HCT116 (cell line): ENCODE results near the gene RNF175. TPM values are rescaled to one million over a fixed set of nuclear protein-coding genes. Genes with fewer than 3 reads are reported as not detected.

Source experiments
- ATAC-seq: fragments of 200-7000 bp; cut with Tn5 transposase; 2 replicates; pipeline ENCODE4 v1.9.1; 2020; ENCODE audit warnings: mild to moderate bottlenecking, moderate library complexity
- BruUV-seq: library from RNA; stranded (reverse); fragments of 400-500 nt; replicated peaks from 2 replicates; lab custom pipeline; 2021; lab: Mats Ljungman, UMichigan
- CTCF ChIA-PET: fragments of 300-600 bp; sonication (Branson Sonifier 250); formaldehyde crosslinking; loops from one replicate; lab custom pipeline; 2021; ENCODE audit warnings: antibody characterized with exemption; lab: Charles Lee
- POLR2A ChIA-PET: fragments of 300-600, 350-600 bp; sonication (Branson Sonifier 250); formaldehyde crosslinking; loops from one replicate; lab custom pipeline; 2021; ENCODE audit warnings: antibody characterized with exemption; lab: Charles Lee
- RAD21 ChIA-PET, 2 experiments: fragments of 300-600 bp; sonication (Branson Sonifier 250); formaldehyde crosslinking; loops; one replicate each; lab custom pipeline; 2023; ENCODE audit warnings: low total read pairs in 2 of 2; ENCODE audit not compliant: uncharacterized antibody in 2 of 2, unreplicated experiment in 2 of 2, low non-redundant PET in 1 of 2; lab: Charles Lee
- DNase-seq: peaks from one replicate; pipeline ENCODE4 v3.0.0-alpha.2; 2010; ENCODE audit warnings: low read depth, low spot score
- H2AFZ ChIP-seq: fragments of 200-600 bp; shearing (Covaris generic), sonication (generic); 2 replicates; pipeline ENCODE4 v1.6.1; 2017; ENCODE audit warnings: low read depth, mixed run types, mixed read lengths, antibody characterized with exemption, low read length; ENCODE audit not compliant: poor library complexity, severe bottlenecking
- H3K27ac ChIP-seq: 2 replicates; pipeline ENCODE4 v1.5.1; 2012; ENCODE audit warnings: low read depth, low read length
- H3K27me3 ChIP-seq: fragments of 200-600 bp; sonication (generic); 2 replicates; pipeline ENCODE4 v1.6.1; 2016; ENCODE audit warnings: mixed run types, low read length, mixed read lengths; ENCODE audit not compliant: insufficient read depth
- H3K36me3 ChIP-seq, 2 experiments: fragments of 200-500 bp in 1 of 2; fragments of 200-600 bp in 1 of 2; sonication (Bioruptor generic) in 1 of 2; sonication (generic) in 1 of 2; 2 replicates each; pipeline versions ENCODE4 v1.5.1 to v1.6.1; 2014 to 2016; ENCODE audit warnings: low read length in 2 of 2, inconsistent platforms in 1 of 2, mixed read lengths in 1 of 2, mixed run types in 1 of 2; ENCODE audit not compliant: insufficient read depth in 2 of 2, control insufficient read depth in 1 of 2
- H3K4me1 ChIP-seq, 2 experiments: fragments of 200-600 bp in 1 of 2; sonication (generic) in 1 of 2; 2 replicates each; pipeline versions ENCODE4 v1.5.1 to v1.6.1; 2012 to 2017; ENCODE audit warnings: low read length in 2 of 2, inconsistent platforms in 1 of 2, mild to moderate bottlenecking in 1 of 2, mixed read lengths in 1 of 2, mixed run types in 1 of 2, moderate library complexity in 1 of 2; ENCODE audit not compliant: insufficient read depth in 2 of 2, control insufficient read depth in 1 of 2
- H3K4me2 ChIP-seq: fragments of 200-600 bp; sonication (generic); 2 replicates; pipeline ENCODE4 v1.6.1; 2017; ENCODE audit warnings: mixed run types, low read length, mixed read lengths
- H3K4me3 ChIP-seq, 2 experiments: fragments of 200-600 bp in 1 of 2; sonication (generic) in 1 of 2; replicated peaks in 1 of 2; 2 replicates each; pipeline ENCODE4 v1.5.1; 2011 to 2016; ENCODE audit warnings: low read length in 2 of 2, control low read depth in 1 of 2, low read depth in 1 of 2, mild to moderate bottlenecking in 1 of 2, mixed read lengths in 1 of 2, mixed run types in 1 of 2
- H3K79me2 ChIP-seq: fragments of 200-600 bp; sonication (generic); 2 replicates; pipeline ENCODE4 v1.6.1; 2017; ENCODE audit warnings: mild to moderate bottlenecking, mixed run types, low read length, moderate library complexity, mixed read lengths; ENCODE audit not compliant: insufficient read depth
- H3K9ac ChIP-seq: fragments of 200-600 bp; sonication (generic); 2 replicates; pipeline ENCODE4 v1.6.1; 2016; ENCODE audit warnings: low read length, mixed read lengths
- H3K9me2 ChIP-seq: fragments of 200-600 bp; sonication (generic), shearing (Covaris generic); 2 replicates; pipeline ENCODE4 v1.6.1; 2017; ENCODE audit warnings: mixed run types, mild to moderate bottlenecking, moderate library complexity; ENCODE audit not compliant: insufficient read depth
- H3K9me3 ChIP-seq, 2 experiments: fragments of 200-500 bp in 1 of 2; fragments of 200-600 bp in 1 of 2; sonication (Bioruptor generic) in 1 of 2; sonication (generic) in 1 of 2; 2 replicates each; pipeline ENCODE4 v1.6.1; 2014 to 2017; ENCODE audit warnings: low read length in 2 of 2, mixed read lengths in 2 of 2, inconsistent platforms in 1 of 2, low read depth in 1 of 2, mild to moderate bottlenecking in 1 of 2, mixed run types in 1 of 2, moderate library complexity in 1 of 2; ENCODE audit not compliant: control insufficient read depth in 1 of 2, insufficient read depth in 1 of 2
- H4K20me1 ChIP-seq: fragments of 200-600 bp; sonication (generic), shearing (Covaris generic); 2 replicates; pipeline ENCODE4 v1.6.1; 2017; ENCODE audit warnings: mixed run types, mild to moderate bottlenecking, moderate library complexity; ENCODE audit not compliant: insufficient read depth
- CBX3 ChIP-seq: IDR thresholded peaks from 2 replicates; pipeline ENCODE4 v1.6.1; 2012; ENCODE audit warnings: low read depth
- CTCF ChIP-seq, 3 experiments: fragments of 200-600 bp in 1 of 3; sonication (generic) in 1 of 3; IDR thresholded peaks in 2 of 3; conservative IDR thresholded peaks in 1 of 3; 2 replicates each; pipeline ENCODE4 v1.5.1; 2012 to 2017; ENCODE audit warnings: low read depth in 2 of 3, low read length in 2 of 3, antibody characterized with exemption in 1 of 3, borderline replicate concordance in 1 of 3, control low read depth in 1 of 3, mild to moderate bottlenecking in 1 of 3, mixed read lengths in 1 of 3, mixed run types in 1 of 3, moderate library complexity in 1 of 3; ENCODE audit not compliant: insufficient read depth in 1 of 3
- ELF1 ChIP-seq: IDR thresholded peaks from 2 replicates; pipeline ENCODE4 v1.6.1; 2012; ENCODE audit warnings: low read depth, borderline replicate concordance
- EZH2 ChIP-seq: fragments of 200-600 bp; sonication (generic); IDR thresholded peaks from 2 replicates; pipeline ENCODE4 v1.6.1; 2017; ENCODE audit warnings: antibody characterized with exemption, mixed run types
- FOSL1 ChIP-seq: IDR thresholded peaks from 2 replicates; pipeline ENCODE4 v1.6.1; 2012; ENCODE audit warnings: low read depth
- POLR2A ChIP-seq: IDR thresholded peaks from 2 replicates; pipeline ENCODE4 v1.7.0; 2011; ENCODE audit warnings: borderline replicate concordance; ENCODE audit not compliant: insufficient read depth, insufficient read length; ENCODE audit errors: extremely low read depth
- intact Hi-C: fragments of 100-400 bp; cut with micrococcal nuclease; formaldehyde crosslinking; loops from 2 replicates; pipeline ENCODE4 v1.10.0; 2022
- total RNA-seq: library from RNA; stranded (reverse); gene quantifications from one replicate; pipeline ENCODE4 v1.2.1, GENCODE V29; 2021; ENCODE audit not compliant: unreplicated experiment
- TF ChIP-seq, protein P1 (sequence below): IDR thresholded peaks from 2 replicates; pipeline ENCODE4 v1.6.1; 2011; ENCODE audit warnings: mild to moderate bottlenecking, low read length, moderate library complexity; ENCODE audit not compliant: insufficient replicate concordance; ENCODE audit errors: extremely low read depth

RNF175 gene
- total RNA-seq, 1 experiment from 2014 or later = not detected

DNA sequence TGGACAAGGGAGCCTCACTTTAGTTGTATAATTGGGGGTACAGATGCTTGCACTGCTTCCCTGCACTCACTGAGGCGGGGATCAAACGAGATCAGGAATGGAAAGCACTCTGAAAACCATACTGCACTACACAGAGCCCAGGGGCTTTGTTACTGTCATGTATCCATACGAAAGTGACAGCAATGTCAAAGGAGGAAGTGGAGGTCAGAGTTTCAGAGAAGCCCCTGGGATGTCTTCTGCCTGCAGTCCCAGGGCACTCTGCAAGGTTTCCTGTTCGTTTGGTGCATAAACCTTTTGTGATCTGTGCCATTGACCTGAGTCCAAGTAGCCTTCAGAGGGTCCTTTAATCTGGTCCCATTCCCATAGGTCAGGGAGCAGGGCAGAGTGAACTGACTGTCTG lies 31.2 kb downstream of the RNF175 start:
- H4K20me1 ChIP-seq = no peaks in the 10 kb centered on the region
- H3K27ac ChIP-seq = no peak overlapping the region
- no TSS peak for BruUV-seq
- RAD21 ChIA-PET = no interaction called here
- H3K79me2 ChIP-seq = no peaks in the 10 kb centered on the region
- no peak for DNase-seq
- no peaks in the 10 kb centered on the region for H3K27me3 ChIP-seq
- H3K36me3 ChIP-seq = no peaks in the 10 kb centered on the region
- intact Hi-C loops = no loop called here
- no peak overlapping the region for H3K4me3 ChIP-seq
- H3K4me2 ChIP-seq = no peak overlapping the region
- H3K9me3 ChIP-seq = no peaks in the 10 kb centered on the region
- H3K9ac ChIP-seq = no peak overlapping the region
- no peak for ATAC-seq
- TF ChIP-seq POLR2A = no peak
- no peak for TF ChIP-seq CTCF (IDR thresholded peaks at IDR 0.05 in 2 of 3, conservative IDR thresholded peaks at IDR 0.05 in 1 of 3; ENCODE audit: borderline replicate concordance in 1 of 3, insufficient read depth in 1 of 3, low read depth in 2 of 3, low read length in 2 of 3)
- TF ChIP-seq EZH2 = no peak
- TF ChIP-seq FOSL1 = no peak
- TF ChIP-seq CBX3 = no peak
- TF ChIP-seq, protein P1, sequence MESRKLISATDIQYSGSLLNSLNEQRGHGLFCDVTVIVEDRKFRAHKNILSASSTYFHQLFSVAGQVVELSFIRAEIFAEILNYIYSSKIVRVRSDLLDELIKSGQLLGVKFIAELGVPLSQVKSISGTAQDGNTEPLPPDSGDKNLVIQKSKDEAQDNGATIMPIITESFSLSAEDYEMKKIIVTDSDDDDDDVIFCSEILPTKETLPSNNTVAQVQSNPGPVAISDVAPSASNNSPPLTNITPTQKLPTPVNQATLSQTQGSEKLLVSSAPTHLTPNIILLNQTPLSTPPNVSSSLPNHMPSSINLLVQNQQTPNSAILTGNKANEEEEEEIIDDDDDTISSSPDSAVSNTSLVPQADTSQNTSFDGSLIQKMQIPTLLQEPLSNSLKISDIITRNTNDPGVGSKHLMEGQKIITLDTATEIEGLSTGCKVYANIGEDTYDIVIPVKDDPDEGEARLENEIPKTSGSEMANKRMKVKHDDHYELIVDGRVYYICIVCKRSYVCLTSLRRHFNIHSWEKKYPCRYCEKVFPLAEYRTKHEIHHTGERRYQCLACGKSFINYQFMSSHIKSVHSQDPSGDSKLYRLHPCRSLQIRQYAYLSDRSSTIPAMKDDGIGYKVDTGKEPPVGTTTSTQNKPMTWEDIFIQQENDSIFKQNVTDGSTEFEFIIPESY = no peak
- TF ChIP-seq ELF1 = no peak
- TF ChIP-seq, all 23 proteins: peak for 0
- ChIA-PET CTCF (no interaction called here), POLR2A (no interaction called here)
- Histone ChIP-seq H3K4me1 (peaks cover 4 to 7% of the 10 kb centered on the region in 2 experiments; a peak in 2 of 4 replicates), H2AFZ (no peak overlapping the region), H3K9me2 (no peaks in the 10 kb centered on the region)
